Measurements from ENCODE around the gene OSBPL10.
"Not testable (repeated sequence)": the region's sequence is repeated elsewhere in the genome, so short reads cannot be mapped to it uniquely, and the experiment has no call there.

Gene OSBPL10

GRCh38 chr3:31862666-31863279 is 118.3 kb downstream of the OSBPL10 start:
- H3K9ac ChIP-seq (ENCODE audit: low read length) = no peak overlapping the region
- H4K20me1 ChIP-seq (ENCODE audit: insufficient read depth, low read length) = no peaks in the 10 kb centered on the region
- peaks cover 54% of the 10 kb centered on the region for H3K36me3 ChIP-seq (ENCODE audit: insufficient read depth, low read length)
- H3K4me1 ChIP-seq (ENCODE audit: insufficient read depth, low read length, severe bottlenecking) = peaks cover 62% of the 10 kb centered on the region
- no peak for TF ChIP-seq EZH2 (IDR thresholded peaks at IDR 0.05; ENCODE audit: borderline replicate concordance, low read length)
- no peak for TF ChIP-seq CTCF (IDR thresholded peaks at IDR 0.05; ENCODE audit: low read length)
- H3K79me2 ChIP-seq (ENCODE audit: insufficient read depth, low read length) = peaks cover 14% of the 10 kb centered on the region
- no peaks in the 10 kb centered on the region for H3K9me3 ChIP-seq (ENCODE audit: low read length)
- H3K27ac ChIP-seq (ENCODE audit: low read depth, low read length, poor library complexity, severe bottlenecking) = no peak overlapping the region
- no peak overlapping the region for H3K4me3 ChIP-seq (ENCODE audit: low read depth, low read length, poor library complexity, severe bottlenecking)
- no peaks in the 10 kb centered on the region; the same call in 1 of the 2 replicates for H3F3A ChIP-seq (ENCODE audit: insufficient read depth, low read length)
- H3K4me2 ChIP-seq (ENCODE audit: low read length) = peak overlapping the region; percentile 16; the same call in 1 of the 2 replicates
- H3K9me2 ChIP-seq (ENCODE audit: low read depth, low read length) = no peaks in the 10 kb centered on the region
- no peak overlapping the region for H2AFZ ChIP-seq (ENCODE audit: low read length)
- no peaks in the 10 kb centered on the region for H3K27me3 ChIP-seq (ENCODE audit: insufficient read depth, low read length)

- H3K4me2 ChIP-seq (ENCODE audit: low read length) = no peak overlapping the region; the same call in 1 of the 2 replicates
- H3K4me3 ChIP-seq (ENCODE audit: low read depth, low read length, poor library complexity, severe bottlenecking) = no peak overlapping the region
- H3K79me2 ChIP-seq (ENCODE audit: insufficient read depth, low read length) = peaks cover 19% of the 10 kb centered on the region
- no peak overlapping the region for H2AFZ ChIP-seq (ENCODE audit: low read length)
- no peaks in the 10 kb centered on the region; the same call in 1 of the 2 replicates for H3F3A ChIP-seq (ENCODE audit: insufficient read depth, low read length)
- H3K27ac ChIP-seq (ENCODE audit: low read depth, low read length, poor library complexity, severe bottlenecking) = peak overlapping the region; percentile 42
- H3K36me3 ChIP-seq (ENCODE audit: insufficient read depth, low read length) = peaks cover 48% of the 10 kb centered on the region
- H3K9me3 ChIP-seq (ENCODE audit: low read length) = no peaks in the 10 kb centered on the region
- no peak for TF ChIP-seq EZH2 (IDR thresholded peaks at IDR 0.05; ENCODE audit: borderline replicate concordance, low read length)
- TF ChIP-seq CTCF (IDR thresholded peaks at IDR 0.05; ENCODE audit: low read length) = no peak
- no peaks in the 10 kb centered on the region for H3K27me3 ChIP-seq (ENCODE audit: insufficient read depth, low read length)
- no peaks in the 10 kb centered on the region for H3K9me2 ChIP-seq (ENCODE audit: low read depth, low read length)
- no peak overlapping the region for H3K9ac ChIP-seq (ENCODE audit: low read length)
- H3K4me1 ChIP-seq (ENCODE audit: insufficient read depth, low read length, severe bottlenecking) = peaks cover 72% of the 10 kb centered on the region
- H4K20me1 ChIP-seq (ENCODE audit: insufficient read depth, low read length) = no peaks in the 10 kb centered on the region
Measured at GRCh38 chr3:31861826-31862225, 119.2 kb downstream of the OSBPL10 start.

GRCh38 chr3:31860642-31861041 is 120.4 kb downstream of the OSBPL10 start:
- peaks cover 83% of the 10 kb centered on the region for H3K4me1 ChIP-seq (ENCODE audit: insufficient read depth, low read length, severe bottlenecking)
- not testable (repeated sequence) for H3K9me3 ChIP-seq (ENCODE audit: low read length); H4K20me1 ChIP-seq (ENCODE audit: insufficient read depth, low read length); H3K27me3 ChIP-seq (ENCODE audit: insufficient read depth, low read length); H3K9ac ChIP-seq (ENCODE audit: low read length); H3K9me2 ChIP-seq (ENCODE audit: low read depth, low read length); H2AFZ ChIP-seq (ENCODE audit: low read length); H3F3A ChIP-seq (ENCODE audit: insufficient read depth, low read length); H3K4me3 ChIP-seq (ENCODE audit: low read depth, low read length, poor library complexity, severe bottlenecking)
- H3K4me2 ChIP-seq (ENCODE audit: low read length) = peak overlapping the region; percentile 7; the same call in 1 of the 2 replicates
- peaks cover 23% of the 10 kb centered on the region for H3K79me2 ChIP-seq (ENCODE audit: insufficient read depth, low read length)
- H3K27ac ChIP-seq (ENCODE audit: low read depth, low read length, poor library complexity, severe bottlenecking) = peak overlapping the region; percentile 86
- peaks cover 37% of the 10 kb centered on the region; the same call in 1 of the 2 replicates for H3K36me3 ChIP-seq (ENCODE audit: insufficient read depth, low read length)

GRCh38 chr3:31859245-31859644 is 121.8 kb downstream of the OSBPL10 start:
- Histone ChIP-seq H3K9me3 (ENCODE audit: low read length) (no peaks in the 10 kb centered on the region), H4K20me1 (ENCODE audit: insufficient read depth, low read length) (no peaks in the 10 kb centered on the region), H3K36me3 (ENCODE audit: insufficient read depth, low read length) (peaks cover 29% of the 10 kb centered on the region; the same call in 1 of the 2 replicates), H3K9ac (ENCODE audit: low read length) (no peak overlapping the region), H3K4me3 (ENCODE audit: low read depth, low read length, poor library complexity, severe bottlenecking) (no peak overlapping the region), H3K4me2 (ENCODE audit: low read length) (no peak overlapping the region), H2AFZ (ENCODE audit: low read length) (no peak overlapping the region), H3K79me2 (ENCODE audit: insufficient read depth, low read length) (peaks cover 27% of the 10 kb centered on the region), H3K27ac (ENCODE audit: low read depth, low read length, poor library complexity, severe bottlenecking) (peak overlapping the region; percentile 86), H3K9me2 (ENCODE audit: low read depth, low read length) (no peaks in the 10 kb centered on the region), H3F3A (ENCODE audit: insufficient read depth, low read length) (no peaks in the 10 kb centered on the region; the same call in 1 of the 2 replicates), H3K27me3 (ENCODE audit: insufficient read depth, low read length) (no peaks in the 10 kb centered on the region), H3K4me1 (ENCODE audit: insufficient read depth, low read length, severe bottlenecking) (peaks cover 97% of the 10 kb centered on the region)
- TF ChIP-seq CTCF (IDR thresholded peaks at IDR 0.05; ENCODE audit: low read length) = no peak

Data from OCI-LY1 (cell line).